Natural killer cell treated with Interleukin-12 subunit alpha and Interleukin-12 subunit beta and Interleukin-15 and Interleukin-18, amount 100 ng/mL, for 72 hours (primary cell): Measurements from ENCODE around the gene OXLD1. TPM values are rescaled to one million over a fixed set of nuclear protein-coding genes. Genes with fewer than 3 reads are reported as not detected.

Source experiments
- ATAC-seq, 2 donors: fragments of 150-1000 bp; cut with Tn5 transposase in 1 of 2; sonication (Bioruptor Pico), chemical (Tn5 transposase) in 1 of 2; 2 replicates each; pipeline ENCODE4 v1.10.0; 2021
- DNase-seq: peaks from one replicate; pipeline ENCODE4 v3.0.0; 2022; ENCODE audit warnings: low spot score
- H3K27ac Mint-ChIP-seq, 2 donors: 1 replicate in 1 of 2; 2 replicates in 1 of 2; pipeline ENCODE4 v1.8.0; 2022; ENCODE audit warnings: mixed read lengths in 2 of 2, mild to moderate bottlenecking in 1 of 2, moderate library complexity in 1 of 2
- H3K27me3 Mint-ChIP-seq, 2 donors: 1 replicate in 1 of 2; 2 replicates in 1 of 2; pipeline ENCODE4 v1.8.0; 2022; ENCODE audit warnings: mixed read lengths in 2 of 2
- H3K36me3 Mint-ChIP-seq: one replicate; pipeline ENCODE4 v1.8.0; 2022; ENCODE audit warnings: mixed read lengths
- H3K4me1 Mint-ChIP-seq, 2 donors: 1 replicate in 1 of 2; 2 replicates in 1 of 2; pipeline ENCODE4 v1.8.0; 2022; ENCODE audit warnings: low read depth in 2 of 2, mixed read lengths in 2 of 2, mild to moderate bottlenecking in 1 of 2
- H3K4me3 Mint-ChIP-seq: one replicate; pipeline ENCODE4 v1.8.0; 2022; ENCODE audit warnings: mixed read lengths
- H3K9me3 Mint-ChIP-seq: 2 replicates; pipeline ENCODE4 v1.8.0; 2022; ENCODE audit warnings: mixed read lengths
- total RNA-seq, 2 donors: library from RNA; stranded (reverse); gene quantifications; one replicate each; pipeline ENCODE4 v1.2.3, GENCODE V29; 2022

OXLD1 gene
- total RNA-seq, 2 donors from 2014 or later = 35.2 to 45.6 TPM

DNA sequence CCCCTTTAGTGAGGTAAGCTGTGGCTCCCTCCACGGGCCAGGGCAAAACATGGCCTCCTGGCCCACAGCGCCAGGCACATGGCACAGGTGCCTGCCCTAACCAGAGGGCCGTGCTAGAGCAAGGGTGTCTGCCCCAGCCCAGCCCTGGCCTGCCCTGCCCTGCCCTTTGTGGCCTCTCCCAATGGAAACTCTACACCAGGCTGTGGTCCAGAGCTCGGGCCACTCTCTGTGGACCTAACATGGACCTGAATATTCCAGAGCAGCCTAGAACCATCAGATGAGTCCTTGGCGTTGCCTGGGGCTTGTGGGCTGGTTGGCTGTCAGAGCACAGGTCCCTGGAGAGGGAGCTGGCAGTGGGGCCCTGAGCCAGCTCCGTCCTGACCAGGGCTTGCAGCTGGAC lies 28.8 kb upstream of the OXLD1 start:
- H3K27me3 Mint-ChIP-seq = no peaks in the 10 kb centered on the region
- H3K27ac Mint-ChIP-seq = no peak overlapping the region
- ATAC-seq (no peak), DNase-seq (no peak)
- H3K4me3 Mint-ChIP-seq = no peak overlapping the region
- no peaks in the 10 kb centered on the region for H3K9me3 Mint-ChIP-seq
- peaks cover 0 to 12% of the 10 kb centered on the region in 2 donors for H3K4me1 Mint-ChIP-seq
- H3K36me3 Mint-ChIP-seq = peaks cover 4% of the 10 kb centered on the region

DNA sequence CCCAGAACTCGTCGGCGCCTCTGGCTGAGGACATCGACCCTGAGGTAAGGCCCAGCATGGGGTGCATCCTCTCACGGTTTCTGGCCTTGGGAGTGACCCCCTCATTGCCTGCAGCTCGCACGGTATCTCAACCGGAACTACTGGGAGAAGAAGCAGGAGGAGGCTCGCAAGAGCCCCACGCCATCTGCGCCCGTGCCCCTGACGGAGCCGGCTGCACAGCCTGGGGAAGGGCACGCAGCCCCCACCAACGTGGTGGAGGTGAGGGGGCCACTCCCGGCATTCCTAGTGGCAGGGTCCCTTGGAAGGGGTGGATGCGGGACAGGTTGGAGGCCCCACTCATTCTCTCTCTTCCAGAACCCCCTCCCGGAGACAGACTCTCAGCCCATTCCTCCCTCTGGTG lies 28.4 kb upstream of the OXLD1 start:
- no peak overlapping the region for H3K4me3 Mint-ChIP-seq

DNA sequence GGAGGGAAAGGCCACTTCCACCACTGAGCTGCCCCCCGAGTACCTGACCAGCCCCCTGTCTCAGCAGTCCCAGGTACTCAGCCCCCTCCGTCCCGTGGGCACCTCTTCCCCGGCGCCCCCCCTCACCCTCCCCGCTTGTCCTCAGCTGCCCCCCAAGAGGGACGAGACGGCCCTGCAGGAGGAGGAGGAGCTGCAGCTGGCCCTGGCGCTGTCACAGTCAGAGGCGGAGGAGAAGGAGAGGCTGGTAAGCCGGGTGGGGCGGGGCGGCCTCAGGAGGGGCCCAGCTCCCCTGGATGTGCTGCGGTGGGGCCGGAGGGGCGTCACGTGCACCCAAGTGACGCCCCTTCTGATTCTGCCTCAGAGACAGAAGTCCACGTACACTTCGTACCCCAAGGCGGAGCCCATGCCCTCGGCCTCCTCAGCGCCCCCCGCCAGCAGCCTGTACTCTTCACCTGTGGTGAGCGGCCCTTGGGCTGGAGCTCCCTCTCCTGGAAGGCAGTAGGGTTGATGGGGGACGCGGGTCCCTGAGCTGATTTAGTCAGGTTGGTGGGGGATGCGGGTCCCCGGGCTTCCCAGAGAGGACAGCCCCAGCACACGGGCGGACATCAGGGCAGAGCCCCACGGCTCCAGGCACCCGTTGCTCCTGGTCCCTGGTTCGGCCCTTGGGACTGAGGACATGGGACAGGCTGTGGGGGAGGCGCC lies 27.3 kb upstream of the OXLD1 start:
- Mint-ChIP-seq H3K27ac (no peak overlapping the region), H3K27me3 (no peaks in the 10 kb centered on the region), H3K9me3 (no peaks in the 10 kb centered on the region), H3K4me3 (no peak overlapping the region), H3K4me1 (peaks cover 7 to 27% of the 10 kb centered on the region in 2 donors), H3K36me3 (peaks cover 4% of the 10 kb centered on the region)
- ATAC-seq = no peak
- no peak for DNase-seq

More for the DNA sequence above, 28.4 kb upstream of the OXLD1 start:
- DNase-seq = no peak
- Mint-ChIP-seq H3K36me3 (peaks cover 4% of the 10 kb centered on the region), H3K9me3 (no peaks in the 10 kb centered on the region), H3K27me3 (no peaks in the 10 kb centered on the region), H3K27ac (no peak overlapping the region), H3K4me1 (peaks cover 0 to 16% of the 10 kb centered on the region in 2 donors)
- ATAC-seq = no peak

DNA sequence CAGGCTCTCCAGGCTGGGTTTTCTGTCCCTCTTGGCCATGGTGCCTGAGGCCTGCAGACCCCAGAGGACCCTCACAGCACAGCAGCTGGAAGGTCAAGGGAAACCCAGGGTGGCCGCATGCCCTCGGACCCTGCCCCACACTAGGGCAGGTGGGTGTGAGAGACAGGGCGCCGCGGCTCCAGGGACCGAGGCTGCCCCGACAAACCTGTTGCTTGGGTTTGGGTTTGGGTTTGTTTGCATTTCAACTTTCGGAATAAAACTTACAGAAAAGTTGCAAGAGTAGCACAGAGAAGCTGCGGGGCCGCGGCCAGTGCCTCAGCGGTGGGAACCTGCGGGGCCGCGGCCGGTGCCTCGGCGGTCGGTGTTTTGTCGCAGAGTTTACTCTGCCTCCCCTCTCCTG lies 25.2 kb upstream of the OXLD1 start:
- Mint-ChIP-seq H3K27me3 (no peaks in the 10 kb centered on the region), H3K9me3 (no peaks in the 10 kb centered on the region), H3K36me3 (no peaks in the 10 kb centered on the region), H3K4me1 (peaks cover 7 to 32% of the 10 kb centered on the region in 2 donors), H3K4me3 (no peak overlapping the region), H3K27ac (no peak overlapping the region)
- no peak for ATAC-seq
- no peak for DNase-seq

DNA sequence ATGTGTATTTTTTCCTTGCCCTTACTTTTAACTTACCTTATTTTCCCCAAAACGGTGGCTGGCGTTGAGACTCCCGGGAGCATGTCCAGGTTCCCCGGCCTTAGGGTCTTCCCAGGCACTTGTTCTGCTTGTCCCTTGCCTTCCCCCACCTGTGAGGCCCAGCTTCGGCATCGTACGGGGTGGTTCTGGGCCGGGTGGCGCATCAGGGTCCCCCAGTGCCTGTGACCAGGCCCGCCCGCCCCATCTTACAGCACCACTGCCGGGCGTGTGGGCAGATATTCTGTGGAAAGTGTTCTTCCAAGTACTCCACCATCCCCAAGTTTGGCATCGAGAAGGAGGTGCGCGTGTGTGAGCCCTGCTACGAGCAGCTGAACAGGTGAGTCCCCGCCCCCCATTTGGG lies 24.8 kb upstream of the OXLD1 start:
- H3K36me3 Mint-ChIP-seq = no peaks in the 10 kb centered on the region
- no peak for DNase-seq
- no peaks in the 10 kb centered on the region for H3K9me3 Mint-ChIP-seq
- H3K27ac Mint-ChIP-seq = no peak overlapping the region
- H3K27me3 Mint-ChIP-seq = no peaks in the 10 kb centered on the region
- peaks cover 10 to 34% of the 10 kb centered on the region in 2 donors for H3K4me1 Mint-ChIP-seq
- no peak for ATAC-seq
- H3K4me3 Mint-ChIP-seq = no peak overlapping the region

DNA sequence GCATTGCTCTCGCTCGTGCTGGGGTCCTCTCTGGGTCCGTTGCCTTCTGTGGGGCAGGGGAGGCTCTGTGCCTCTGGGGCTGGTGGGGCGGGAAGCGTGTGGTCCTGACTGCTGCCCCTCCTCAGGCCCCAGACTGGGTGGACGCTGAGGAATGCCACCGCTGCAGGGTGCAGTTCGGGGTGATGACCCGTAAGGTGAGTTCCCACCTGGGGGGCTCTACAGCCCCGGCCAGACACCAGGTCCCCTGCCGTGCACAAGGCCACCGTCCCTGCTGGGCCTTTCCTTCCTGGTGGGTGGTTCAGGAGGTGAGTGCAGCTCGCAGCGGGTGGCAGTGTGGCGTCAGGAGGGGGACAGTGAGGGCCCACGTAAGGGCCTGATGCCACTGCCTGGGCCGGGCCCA lies 24.1 kb upstream of the OXLD1 start:
- H3K36me3 Mint-ChIP-seq = no peaks in the 10 kb centered on the region
- no peak overlapping the region for H3K27ac Mint-ChIP-seq
- H3K4me3 Mint-ChIP-seq = no peak overlapping the region
- ATAC-seq (no peak), DNase-seq (no peak)
- H3K4me1 Mint-ChIP-seq = peaks cover 13 to 36% of the 10 kb centered on the region in 2 donors
- H3K9me3 Mint-ChIP-seq = no peaks in the 10 kb centered on the region
- no peaks in the 10 kb centered on the region for H3K27me3 Mint-ChIP-seq

DNA sequence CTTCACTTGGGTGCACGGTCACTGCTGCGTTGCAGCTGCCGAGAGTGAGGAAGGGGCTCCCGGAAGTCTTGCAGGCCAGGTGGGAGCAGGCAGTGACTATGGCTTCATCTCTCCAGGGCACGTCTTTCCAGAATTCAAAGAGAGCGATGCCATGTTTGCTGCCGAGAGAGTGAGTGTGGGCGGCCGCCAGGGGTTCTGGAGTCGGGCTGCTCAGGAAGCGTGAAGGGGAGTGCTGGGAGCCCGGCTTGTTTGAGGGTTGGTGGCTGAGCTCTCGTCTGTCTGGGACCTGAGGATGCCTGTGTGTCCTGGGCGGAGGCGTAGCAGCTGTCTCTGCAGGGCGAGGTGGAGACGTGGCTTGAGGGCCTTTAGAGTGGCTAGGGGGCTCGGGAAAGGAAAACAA lies 23.7 kb upstream of the OXLD1 start:
- ATAC-seq (no peak), DNase-seq (no peak)
- Mint-ChIP-seq H3K36me3 (no peaks in the 10 kb centered on the region), H3K4me1 (peaks cover 17 to 39% of the 10 kb centered on the region in 2 donors), H3K9me3 (no peaks in the 10 kb centered on the region), H3K27me3 (no peaks in the 10 kb centered on the region), H3K27ac (no peak overlapping the region), H3K4me3 (no peak overlapping the region)

DNA sequence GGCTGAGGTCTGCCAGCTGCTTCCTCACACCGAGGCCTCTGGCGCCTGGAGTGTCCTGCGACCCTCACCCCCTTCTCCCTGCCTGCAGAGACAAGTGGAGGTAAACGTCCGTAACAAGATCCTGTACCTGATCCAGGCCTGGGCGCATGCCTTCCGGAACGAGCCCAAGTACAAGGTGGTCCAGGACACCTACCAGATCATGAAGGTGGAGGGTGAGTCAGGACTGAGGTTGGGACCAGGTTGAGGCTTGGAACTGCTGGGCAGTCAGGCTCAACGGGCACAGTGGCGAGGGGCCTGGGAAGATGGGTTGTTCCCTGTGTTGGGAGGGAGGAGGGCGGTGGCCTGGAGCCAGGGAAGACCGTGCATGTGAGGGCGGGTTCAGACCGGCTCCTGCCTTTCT lies 22.2 kb upstream of the OXLD1 start:
- H3K27me3 Mint-ChIP-seq = no peaks in the 10 kb centered on the region

DNA sequence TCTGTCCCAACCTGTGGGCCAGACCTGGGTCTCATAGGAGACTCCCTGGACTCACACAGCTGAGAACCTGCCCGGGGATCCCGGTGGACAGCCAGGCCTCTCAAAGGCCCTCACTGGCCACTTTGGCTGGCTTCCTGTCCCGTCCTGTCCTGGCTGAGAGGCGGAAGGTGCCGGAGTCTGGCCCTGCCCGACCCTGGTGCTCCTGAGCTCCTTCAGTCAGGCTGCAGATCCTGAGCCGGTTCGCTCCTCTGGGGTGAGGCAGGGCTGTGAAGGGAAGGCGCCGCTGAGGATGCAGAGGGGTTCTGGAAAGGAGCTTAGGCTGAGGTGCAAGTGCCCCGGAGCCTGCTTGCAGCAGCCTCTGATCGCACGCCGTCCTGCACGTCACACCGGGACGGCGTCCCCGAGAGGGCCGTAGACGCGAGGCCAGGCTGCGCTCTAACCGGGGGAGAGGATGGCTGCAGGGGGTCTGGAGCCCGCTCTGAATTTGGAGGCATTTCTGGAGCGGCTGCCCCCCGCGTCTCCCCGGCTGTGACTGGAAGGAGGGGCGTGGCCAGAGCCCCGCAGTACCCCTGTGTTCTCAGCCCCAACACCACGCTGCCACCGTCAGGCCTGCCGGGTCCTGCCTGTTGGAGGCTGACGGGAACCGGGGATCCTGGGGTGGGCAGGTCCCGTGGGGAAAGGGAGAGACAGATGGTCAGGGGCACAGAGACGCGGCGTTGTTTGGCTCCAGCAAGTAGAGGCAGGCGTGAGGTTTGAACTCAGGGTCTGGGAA lies 21.6 kb upstream of the OXLD1 start:
- no peaks in the 10 kb centered on the region for H3K27me3 Mint-ChIP-seq
- H3K27ac Mint-ChIP-seq = no peak overlapping the region
- ATAC-seq (no peak), DNase-seq (no peak)
- no peak overlapping the region for H3K4me3 Mint-ChIP-seq
- no peaks in the 10 kb centered on the region for H3K9me3 Mint-ChIP-seq
- H3K36me3 Mint-ChIP-seq = no peaks in the 10 kb centered on the region
- H3K4me1 Mint-ChIP-seq = peaks cover 26 to 49% of the 10 kb centered on the region in 2 donors

More for the DNA sequence above, 22.2 kb upstream of the OXLD1 start:
- Mint-ChIP-seq H3K4me1 (peaks cover 26 to 48% of the 10 kb centered on the region in 2 donors), H3K9me3 (no peaks in the 10 kb centered on the region), H3K27ac (no peak overlapping the region), H3K36me3 (no peaks in the 10 kb centered on the region), H3K4me3 (no peak overlapping the region)
- DNase-seq = no peak
- ATAC-seq = no peak

DNA sequence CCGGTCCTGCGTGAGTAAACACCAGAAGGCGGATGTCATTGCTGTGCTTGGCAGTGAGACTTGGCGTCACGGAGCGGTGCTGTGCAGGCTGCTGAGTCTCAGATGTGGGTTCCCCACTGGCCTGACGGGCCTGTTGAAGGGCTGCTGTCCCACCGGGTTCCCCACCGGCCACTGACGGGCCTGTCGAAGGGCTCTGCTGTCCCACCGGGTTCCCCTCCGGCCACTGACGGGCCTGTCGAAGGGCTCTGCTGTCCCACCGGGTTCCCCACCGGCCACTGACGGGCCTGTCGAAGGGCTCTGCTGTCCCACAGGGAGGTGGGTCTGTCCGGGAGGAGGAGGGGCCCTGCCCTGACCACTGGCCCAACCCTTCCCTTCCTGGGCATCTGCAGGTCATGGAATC lies 20.2 kb upstream of the OXLD1 start:
- ATAC-seq (no peak), DNase-seq (no peak)
- Mint-ChIP-seq H3K27me3 (no peaks in the 10 kb centered on the region), H3K4me3 (no peak overlapping the region), H3K9me3 (no peaks in the 10 kb centered on the region), H3K4me1 (peaks cover 34 to 52% of the 10 kb centered on the region in 2 donors), H3K36me3 (no peaks in the 10 kb centered on the region), H3K27ac (no peak overlapping the region)

DNA sequence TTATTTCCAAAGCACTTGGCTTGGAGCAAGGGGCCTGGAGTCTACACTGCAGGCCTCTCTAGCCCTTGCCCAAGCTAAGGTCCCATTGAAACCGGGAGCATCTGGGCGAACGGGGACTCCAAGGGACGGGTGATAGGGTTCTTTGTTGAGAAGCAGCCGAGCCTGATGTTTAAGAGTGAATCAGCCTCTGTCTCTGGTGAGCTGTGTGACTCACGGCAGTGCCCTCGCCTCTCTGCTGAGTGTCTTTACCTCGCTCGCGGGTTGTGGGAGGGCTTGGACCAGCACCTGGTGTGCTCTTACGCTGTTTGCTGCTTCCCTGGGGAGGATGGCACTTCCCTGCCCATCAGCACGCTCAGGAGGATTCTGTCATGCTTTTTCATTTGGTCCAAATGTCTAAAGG lies 18.7 kb upstream of the OXLD1 start:
- H3K27ac Mint-ChIP-seq = peak overlapping the region; percentile 86 to 88
- H3K9me3 Mint-ChIP-seq = no peaks in the 10 kb centered on the region
- H3K4me3 Mint-ChIP-seq = peak overlapping the region; percentile 91
- H3K4me1 Mint-ChIP-seq = peaks cover 34 to 48% of the 10 kb centered on the region in 2 donors
- H3K36me3 Mint-ChIP-seq = no peaks in the 10 kb centered on the region
- DNase-seq = no peak
- no peaks in the 10 kb centered on the region for H3K27me3 Mint-ChIP-seq
- no peak for ATAC-seq

DNA sequence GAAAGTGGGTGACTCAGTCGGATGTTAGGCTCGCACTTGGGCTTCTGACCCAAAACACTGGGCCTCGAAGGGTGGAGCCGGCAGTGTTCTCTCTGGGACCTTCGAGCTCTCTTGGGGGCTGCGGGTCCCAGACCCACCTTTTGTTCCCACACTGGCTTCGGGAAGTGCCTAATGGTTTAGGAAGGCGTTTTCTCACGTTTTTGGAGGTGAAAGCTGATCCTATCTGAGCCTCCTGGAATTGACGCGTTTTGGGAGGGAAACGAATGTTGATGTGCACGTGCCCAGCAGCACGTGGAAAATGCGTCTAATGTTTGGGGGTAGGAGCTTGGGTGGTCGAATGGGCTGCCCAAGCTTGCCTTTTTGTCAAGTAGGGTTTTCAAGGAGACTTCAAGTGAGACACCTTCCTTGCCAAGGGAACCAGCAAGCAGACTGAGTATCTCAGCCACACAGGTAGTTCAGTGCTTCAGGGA lies 18.1 kb upstream of the OXLD1 start:
- DNase-seq (no peak), ATAC-seq (no peak)
- H3K36me3 Mint-ChIP-seq = no peaks in the 10 kb centered on the region
- no peaks in the 10 kb centered on the region for H3K9me3 Mint-ChIP-seq
- H3K4me1 Mint-ChIP-seq = peaks cover 33 to 44% of the 10 kb centered on the region in 2 donors
- H3K27me3 Mint-ChIP-seq = no peaks in the 10 kb centered on the region
- peak overlapping the region; percentile 91 for H3K4me3 Mint-ChIP-seq
- H3K27ac Mint-ChIP-seq = peak overlapping the region; percentile 86 to 88

DNA sequence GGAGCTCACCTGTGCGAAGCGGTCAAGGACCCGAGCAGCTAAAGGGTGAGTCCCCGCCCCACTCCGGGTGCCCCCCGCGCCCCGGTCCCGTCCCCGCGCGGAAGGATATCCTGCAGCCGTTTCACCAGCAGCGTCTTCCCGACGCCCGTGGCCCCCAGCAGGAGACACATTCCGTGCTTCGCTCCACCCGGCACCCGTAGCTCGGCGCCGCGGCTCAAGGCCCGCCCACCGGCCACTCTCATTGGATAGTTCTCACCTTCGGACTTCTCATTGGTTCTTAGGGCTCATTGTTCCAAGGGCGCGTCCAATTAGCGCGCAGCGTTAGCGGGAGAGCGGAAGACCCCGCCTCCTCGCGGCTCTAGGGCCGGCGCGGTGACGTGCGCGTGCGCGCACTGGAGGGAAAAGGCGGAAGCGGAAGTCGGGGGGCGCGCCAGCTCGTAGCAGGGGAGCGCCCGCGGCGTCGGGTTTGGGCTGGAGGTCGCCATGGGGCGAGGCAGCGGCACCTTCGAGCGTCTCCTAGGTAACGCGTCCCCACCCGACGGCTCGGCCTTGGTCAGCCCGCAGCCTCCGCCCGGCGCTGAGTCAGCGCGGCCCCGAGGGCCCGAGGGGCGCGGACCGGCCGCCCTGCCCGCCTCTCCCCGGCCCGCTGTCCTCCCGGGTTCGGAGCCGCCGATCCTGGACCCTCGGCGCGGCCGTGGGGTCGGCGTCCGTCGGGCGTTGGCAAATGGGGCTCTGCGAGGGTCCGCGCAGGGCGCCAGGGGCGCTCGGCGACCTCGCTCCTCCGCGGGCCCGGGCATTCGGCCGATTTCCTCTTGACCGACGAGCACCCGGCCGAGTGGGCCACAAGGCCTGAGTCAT lies 17.4 kb upstream of the OXLD1 start, which contains the start of the genes ARL16 and HGS:
TSS of gene ARL16 (minus strand) at position 214 of the 858 bp plus-strand sequence. CDS start at position 170, 44 bp downstream.
TSS of gene HGS (plus strand) at position 428 of the 858 bp plus-strand sequence. CDS start at position 484, 56 bp downstream.
- no peaks in the 10 kb centered on the region for H3K36me3 Mint-ChIP-seq
- H3K27me3 Mint-ChIP-seq = no peaks in the 10 kb centered on the region
- no peaks in the 10 kb centered on the region for H3K9me3 Mint-ChIP-seq
- H3K4me3 Mint-ChIP-seq = peak within 1 kb of the TSS; percentile 91
- peak within 1 kb of the TSS; percentile 86 to 88 for H3K27ac Mint-ChIP-seq
- H3K4me1 Mint-ChIP-seq = peaks cover 27 to 38% of the 10 kb centered on the region in 2 donors
- peak; percentile 97 to 99 for ATAC-seq
- DNase-seq = peak; percentile 99
